Measurements from ENCODE around the gene ARHGEF2. TPM values are rescaled to one million over a fixed set of nuclear protein-coding genes. Genes with fewer than 3 reads are reported as not detected.

Gene ARHGEF2
- total RNA-seq, 1 experiment from 2014 or later: 85.0 TPM

GRCh38 chr1:156024801-156025200 is 46.5 kb upstream of the ARHGEF2 start:
- H3K79me2 ChIP-seq (ENCODE audit: low read depth): peaks cover 8% of the 10 kb centered on the region
- ChIA-PET CTCF (no interaction called here), POLR2A (ENCODE audit: unreplicated experiment) (no interaction called here)
- H4K20me1 ChIP-seq (ENCODE audit: insufficient read depth): peaks cover 2% of the 10 kb centered on the region
- intact Hi-C loops (cut with micrococcal nuclease; ENCODE audit: unreplicated experiment): no loop called here
- no peak overlapping the region for H3K27ac ChIP-seq
- H3K9me2 ChIP-seq (ENCODE audit: insufficient read depth): no peaks in the 10 kb centered on the region
- no peak for DNase-seq
- H3K4me2 ChIP-seq: no peak overlapping the region
- BruUV-seq (replicated peaks): no TSS peak
- peaks cover 2% of the 10 kb centered on the region for H3K4me1 ChIP-seq (replicated peaks; ENCODE audit: insufficient read depth)
- no peaks in the 10 kb centered on the region for H3K9me3 ChIP-seq (ENCODE audit: insufficient read depth, low read depth)
- no peak overlapping the region for H3K4me3 ChIP-seq
- no peaks in the 10 kb centered on the region; the same call in 1 of the 2 replicates for H3F3A ChIP-seq (ENCODE audit: insufficient read depth, low read depth)
- H3K27me3 ChIP-seq (ENCODE audit: insufficient read depth, low read depth): no peaks in the 10 kb centered on the region
- TF ChIP-seq EZH2 (IDR thresholded peaks at IDR 0.05; ENCODE audit: low read depth): no peak
- TF ChIP-seq, protein P1, sequence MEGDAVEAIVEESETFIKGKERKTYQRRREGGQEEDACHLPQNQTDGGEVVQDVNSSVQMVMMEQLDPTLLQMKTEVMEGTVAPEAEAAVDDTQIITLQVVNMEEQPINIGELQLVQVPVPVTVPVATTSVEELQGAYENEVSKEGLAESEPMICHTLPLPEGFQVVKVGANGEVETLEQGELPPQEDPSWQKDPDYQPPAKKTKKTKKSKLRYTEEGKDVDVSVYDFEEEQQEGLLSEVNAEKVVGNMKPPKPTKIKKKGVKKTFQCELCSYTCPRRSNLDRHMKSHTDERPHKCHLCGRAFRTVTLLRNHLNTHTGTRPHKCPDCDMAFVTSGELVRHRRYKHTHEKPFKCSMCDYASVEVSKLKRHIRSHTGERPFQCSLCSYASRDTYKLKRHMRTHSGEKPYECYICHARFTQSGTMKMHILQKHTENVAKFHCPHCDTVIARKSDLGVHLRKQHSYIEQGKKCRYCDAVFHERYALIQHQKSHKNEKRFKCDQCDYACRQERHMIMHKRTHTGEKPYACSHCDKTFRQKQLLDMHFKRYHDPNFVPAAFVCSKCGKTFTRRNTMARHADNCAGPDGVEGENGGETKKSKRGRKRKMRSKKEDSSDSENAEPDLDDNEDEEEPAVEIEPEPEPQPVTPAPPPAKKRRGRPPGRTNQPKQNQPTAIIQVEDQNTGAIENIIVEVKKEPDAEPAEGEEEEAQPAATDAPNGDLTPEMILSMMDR (conservative IDR thresholded peaks at IDR 0.05): no peak
- peaks cover 2% of the 10 kb centered on the region; the same call in 1 of the 2 replicates for H3K36me3 ChIP-seq (ENCODE audit: low read depth)
- no peak overlapping the region for H2AFZ ChIP-seq

GRCh38 chr1:156021954-156022353 is 43.6 kb upstream of the ARHGEF2 start:
- BruUV-seq (replicated peaks): no TSS peak
- intact Hi-C loops (cut with micrococcal nuclease; ENCODE audit: unreplicated experiment): no loop called here
- POLR2A ChIA-PET (ENCODE audit: unreplicated experiment): interaction anchor here (0.6 kb wide), 2 partner anchors 15 to 124 kb away, joined by 3 to 6 read pairs; no protein-coding TSS in a partner anchor

GRCh38 chr1:156021093-156021428 is 42.7 kb upstream of the ARHGEF2 start:
- H3K9me2 ChIP-seq (ENCODE audit: insufficient read depth): no peaks in the 10 kb centered on the region
- intact Hi-C loops (cut with micrococcal nuclease; ENCODE audit: unreplicated experiment): no loop called here
- H4K20me1 ChIP-seq (ENCODE audit: insufficient read depth): peaks cover 20% of the 10 kb centered on the region
- no peak overlapping the region for H3K27ac ChIP-seq
- H3K9me3 ChIP-seq (ENCODE audit: insufficient read depth, low read depth): no peaks in the 10 kb centered on the region
- peaks cover 10% of the 10 kb centered on the region; the same call in 1 of the 2 replicates for H3F3A ChIP-seq (ENCODE audit: insufficient read depth, low read depth)
- peak overlapping the region; percentile 95 for H3K4me3 ChIP-seq
- no peaks in the 10 kb centered on the region for H3K27me3 ChIP-seq (ENCODE audit: insufficient read depth, low read depth)
- BruUV-seq (replicated peaks): no TSS peak
- H3K4me2 ChIP-seq: peak overlapping the region; percentile 99
- peaks cover 27% of the 10 kb centered on the region for H3K36me3 ChIP-seq (ENCODE audit: low read depth)
- CTCF ChIA-PET: no interaction called here
- H3K4me1 ChIP-seq (replicated peaks; ENCODE audit: insufficient read depth): peaks cover 11% of the 10 kb centered on the region
- POLR2A ChIA-PET (ENCODE audit: unreplicated experiment): no interaction called here
- H2AFZ ChIP-seq: peak overlapping the region; percentile 49
- TF ChIP-seq, protein P1 (conservative IDR thresholded peaks at IDR 0.05): no peak
- no peak for TF ChIP-seq EZH2 (IDR thresholded peaks at IDR 0.05; ENCODE audit: low read depth)
- peaks cover 34% of the 10 kb centered on the region for H3K79me2 ChIP-seq (ENCODE audit: low read depth)
- DNase-seq: no peak

More at GRCh38 chr1:156021954-156022353, 43.6 kb upstream of the ARHGEF2 start:
- Histone ChIP-seq H2AFZ (no peak overlapping the region), H3K9me2 (ENCODE audit: insufficient read depth) (no peaks in the 10 kb centered on the region), H3K4me2 (no peak overlapping the region), H3F3A (ENCODE audit: insufficient read depth, low read depth) (peaks cover 9% of the 10 kb centered on the region; the same call in 1 of the 2 replicates), H3K79me2 (ENCODE audit: low read depth) (peaks cover 33% of the 10 kb centered on the region), H3K27ac (no peak overlapping the region), H3K4me3 (no peak overlapping the region), H3K27me3 (ENCODE audit: insufficient read depth, low read depth) (no peaks in the 10 kb centered on the region), H3K36me3 (ENCODE audit: low read depth) (peaks cover 19% of the 10 kb centered on the region), H3K4me1 (replicated peaks; ENCODE audit: insufficient read depth) (peaks cover 11% of the 10 kb centered on the region), H4K20me1 (ENCODE audit: insufficient read depth) (peaks cover 15% of the 10 kb centered on the region), H3K9me3 (ENCODE audit: insufficient read depth, low read depth) (no peaks in the 10 kb centered on the region)
- CTCF ChIA-PET: no interaction called here
- no peak for TF ChIP-seq EZH2 (IDR thresholded peaks at IDR 0.05; ENCODE audit: low read depth)
- TF ChIP-seq, protein P1 (conservative IDR thresholded peaks at IDR 0.05): no peak
- DNase-seq: no peak

Measured in PC-9 (cell line).